Measurements from ENCODE around the gene ATXN1.

Gene ATXN1

DNA sequence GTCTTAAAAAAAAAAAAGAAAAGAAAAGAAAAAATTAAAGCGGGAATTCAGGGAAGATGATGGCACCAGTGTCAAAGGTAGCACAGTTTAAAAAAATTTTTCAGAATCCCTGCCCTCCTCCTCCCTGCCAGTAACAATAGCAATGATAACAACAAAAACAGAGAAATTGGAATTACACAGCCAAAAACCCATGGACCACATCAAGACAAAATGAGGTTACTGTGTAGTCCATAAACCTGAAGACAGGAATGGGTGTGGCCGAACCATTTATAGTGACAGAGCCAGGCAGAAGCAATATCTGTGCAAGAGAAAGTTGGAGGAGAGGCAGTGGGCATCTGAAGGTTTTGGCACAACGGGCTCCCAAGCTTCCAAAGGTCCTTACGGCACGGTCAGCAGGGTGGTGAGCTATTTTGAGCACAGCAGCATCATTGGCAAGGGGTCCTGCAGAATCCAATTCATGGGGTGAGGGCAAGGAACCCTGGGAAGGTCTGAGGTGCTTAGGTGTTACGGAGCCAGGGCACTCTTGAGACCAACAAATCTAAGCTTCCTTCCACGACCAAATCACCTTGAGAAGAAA, 320.5 kb downstream of the ATXN1 start:
- TF ChIP-seq, protein P1, sequence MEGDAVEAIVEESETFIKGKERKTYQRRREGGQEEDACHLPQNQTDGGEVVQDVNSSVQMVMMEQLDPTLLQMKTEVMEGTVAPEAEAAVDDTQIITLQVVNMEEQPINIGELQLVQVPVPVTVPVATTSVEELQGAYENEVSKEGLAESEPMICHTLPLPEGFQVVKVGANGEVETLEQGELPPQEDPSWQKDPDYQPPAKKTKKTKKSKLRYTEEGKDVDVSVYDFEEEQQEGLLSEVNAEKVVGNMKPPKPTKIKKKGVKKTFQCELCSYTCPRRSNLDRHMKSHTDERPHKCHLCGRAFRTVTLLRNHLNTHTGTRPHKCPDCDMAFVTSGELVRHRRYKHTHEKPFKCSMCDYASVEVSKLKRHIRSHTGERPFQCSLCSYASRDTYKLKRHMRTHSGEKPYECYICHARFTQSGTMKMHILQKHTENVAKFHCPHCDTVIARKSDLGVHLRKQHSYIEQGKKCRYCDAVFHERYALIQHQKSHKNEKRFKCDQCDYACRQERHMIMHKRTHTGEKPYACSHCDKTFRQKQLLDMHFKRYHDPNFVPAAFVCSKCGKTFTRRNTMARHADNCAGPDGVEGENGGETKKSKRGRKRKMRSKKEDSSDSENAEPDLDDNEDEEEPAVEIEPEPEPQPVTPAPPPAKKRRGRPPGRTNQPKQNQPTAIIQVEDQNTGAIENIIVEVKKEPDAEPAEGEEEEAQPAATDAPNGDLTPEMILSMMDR (IDR thresholded peaks at IDR 0.05; ENCODE audit: low read depth, low read length), result no peak
- H3K4me3 ChIP-seq (ENCODE audit: low read depth, low read length), result no peak overlapping the region

DNA sequence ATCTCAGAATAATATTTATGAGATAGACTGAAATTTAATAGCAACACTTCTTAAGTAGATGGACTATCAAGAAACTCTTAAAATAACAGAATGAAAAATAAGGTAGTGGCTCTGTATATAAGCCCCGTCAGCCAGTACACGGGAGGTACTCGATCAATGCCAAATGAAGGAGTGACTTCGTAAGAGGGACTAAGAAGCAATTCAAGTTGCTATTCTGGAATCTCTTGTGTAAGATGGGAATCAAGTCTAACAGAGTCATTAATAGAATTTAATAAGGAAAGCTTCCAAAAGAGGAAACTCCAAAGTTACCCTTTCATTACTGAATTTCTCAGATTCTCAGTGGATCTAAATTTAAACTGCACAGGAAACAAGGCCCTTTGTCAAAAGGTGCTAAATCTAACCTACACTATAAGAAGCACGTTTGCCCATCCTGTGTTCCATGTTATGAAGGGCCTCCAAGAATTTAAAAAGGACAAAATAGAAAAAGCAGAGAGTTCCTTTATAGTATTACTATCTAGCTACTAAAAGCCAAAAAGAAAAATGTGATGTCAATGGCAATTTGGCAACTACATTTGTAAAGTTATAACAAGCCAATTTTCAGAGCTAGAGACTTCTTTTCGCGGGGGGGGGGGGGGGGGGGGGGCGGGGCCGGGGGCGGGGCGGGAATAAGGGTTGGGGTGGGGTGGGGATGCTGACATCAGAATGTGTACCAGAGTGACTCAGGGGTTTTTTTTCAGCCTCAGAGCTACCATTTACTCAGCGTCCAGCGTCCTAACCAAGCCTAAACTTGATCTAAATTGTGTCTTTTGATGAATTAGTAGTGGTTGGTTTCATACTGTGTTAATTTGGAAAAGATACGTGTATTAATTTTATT, 322.3 kb downstream of the ATXN1 start:
- TF ChIP-seq, protein P1 (IDR thresholded peaks at IDR 0.05; ENCODE audit: low read depth, low read length), result no peak
- no peak overlapping the region for H3K4me3 ChIP-seq (ENCODE audit: low read depth, low read length)

DNA sequence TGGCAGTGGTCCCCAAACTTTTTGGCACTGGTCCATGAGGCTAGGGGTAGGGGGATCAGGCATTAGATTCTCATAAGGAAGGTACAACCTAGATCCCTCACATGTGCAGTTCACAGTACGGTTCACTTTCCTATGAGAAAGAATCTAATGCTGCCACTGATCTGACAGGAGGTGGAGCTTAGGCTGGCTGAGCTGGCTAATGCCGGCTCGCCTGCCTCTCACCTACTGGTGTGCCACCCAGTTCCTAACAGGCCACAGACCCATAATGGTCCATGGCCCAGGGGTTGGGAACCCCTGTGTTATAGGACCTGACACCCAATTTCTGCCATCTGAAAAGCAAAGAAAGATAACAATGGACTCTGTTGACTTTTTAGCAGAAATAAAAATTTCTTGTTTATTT, 323.3 kb downstream of the ATXN1 start:
- TF ChIP-seq, protein P1 (IDR thresholded peaks at IDR 0.05; ENCODE audit: low read depth, low read length), result no peak
- no peak overlapping the region for H3K4me3 ChIP-seq (ENCODE audit: low read depth, low read length)

DNA sequence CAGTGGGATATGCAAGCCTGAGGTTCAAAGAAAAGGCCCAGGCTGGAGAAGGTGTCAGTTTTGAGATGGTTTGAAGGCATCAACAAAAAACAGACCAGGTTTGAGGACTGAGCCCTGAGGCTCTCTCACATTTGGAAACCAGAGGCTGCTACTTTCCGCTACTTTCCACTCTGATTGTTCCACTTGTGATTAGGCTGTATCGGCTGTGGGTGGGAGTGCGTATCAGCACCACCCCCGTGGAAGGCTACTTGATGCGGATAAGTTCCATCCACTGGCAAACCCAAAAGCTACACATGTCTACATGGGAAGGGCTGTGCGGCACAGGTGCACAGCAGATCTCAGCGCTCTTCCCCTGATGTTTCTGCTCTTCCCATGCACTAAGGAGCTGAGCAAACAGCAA, 324.2 kb downstream of the ATXN1 start:
- TF ChIP-seq, protein P1 (IDR thresholded peaks at IDR 0.05; ENCODE audit: low read depth, low read length), result no peak
- no peak overlapping the region for H3K4me3 ChIP-seq (ENCODE audit: low read depth, low read length)

DNA sequence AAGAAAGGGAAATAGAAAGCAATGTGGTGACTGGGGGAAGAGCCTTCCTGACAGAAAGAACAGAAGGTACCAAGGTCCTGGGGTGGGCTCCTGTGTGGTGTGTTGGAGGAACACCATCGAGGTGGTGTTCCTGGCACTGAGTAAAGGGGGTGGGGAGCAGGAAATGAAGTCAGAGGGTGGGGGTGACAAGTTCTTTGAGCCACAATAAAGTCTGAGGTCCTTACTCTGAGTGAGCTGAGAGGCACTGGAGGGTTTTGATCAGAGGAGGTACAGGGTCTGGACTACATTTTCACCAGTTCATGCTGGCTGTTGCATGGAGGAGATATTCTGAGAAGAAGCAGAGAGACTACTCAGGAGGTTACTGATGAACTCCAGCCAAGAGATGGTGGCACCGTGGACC, 324.7 kb downstream of the ATXN1 start:
- H3K4me3 ChIP-seq (ENCODE audit: low read depth, low read length), result no peak overlapping the region
- TF ChIP-seq, protein P1 (IDR thresholded peaks at IDR 0.05; ENCODE audit: low read depth, low read length), result no peak

DNA sequence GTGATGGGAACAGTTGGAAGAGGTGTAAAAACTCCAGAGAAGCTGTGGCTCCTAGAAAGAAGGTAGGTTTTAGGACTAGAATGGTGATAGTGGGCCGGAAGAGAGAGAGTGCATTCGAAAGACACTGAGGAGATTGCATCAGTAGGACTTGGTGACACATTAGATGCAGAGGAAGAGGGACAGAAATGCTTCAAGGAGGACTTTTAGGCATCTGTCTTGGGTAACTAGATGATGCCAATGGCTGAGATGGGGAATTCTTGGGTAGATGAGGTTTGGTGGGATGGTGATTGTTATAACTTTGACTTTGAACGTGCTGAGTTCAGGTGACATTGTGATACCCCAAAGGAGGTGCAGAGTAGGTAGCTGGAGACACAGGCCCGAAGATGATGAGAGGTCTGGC, 326.4 kb downstream of the ATXN1 start:
- TF ChIP-seq, protein P1 (IDR thresholded peaks at IDR 0.05; ENCODE audit: low read depth, low read length), result no peak
- no peak overlapping the region for H3K4me3 ChIP-seq (ENCODE audit: low read depth, low read length)

DNA sequence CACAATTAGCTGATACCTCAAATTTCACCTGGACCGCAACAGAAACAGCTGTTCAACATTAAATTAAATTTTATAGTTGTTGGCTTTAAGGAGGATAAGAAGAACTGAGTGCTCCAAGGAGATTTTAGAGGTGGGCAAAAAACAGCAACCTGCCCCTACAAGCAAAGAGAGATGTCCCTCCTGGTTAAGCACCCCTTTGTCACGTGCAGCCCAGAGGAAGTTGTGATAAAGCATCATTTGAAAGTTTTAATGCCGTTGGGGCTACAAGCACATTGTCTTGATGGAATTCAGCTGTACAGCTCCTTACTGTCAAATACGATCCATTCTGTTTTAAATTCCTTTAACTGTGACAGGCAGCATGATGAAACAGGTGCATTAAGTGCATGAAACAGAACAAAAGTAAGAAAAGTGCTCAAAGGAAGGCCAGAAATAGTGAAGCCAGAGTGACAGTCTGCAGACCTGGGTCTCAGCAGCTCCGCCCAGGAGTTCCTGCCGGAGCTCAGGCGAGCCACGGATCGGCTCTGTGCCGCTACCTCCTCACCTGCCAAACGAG, 327.8 kb downstream of the ATXN1 start:
- H3K4me3 ChIP-seq (ENCODE audit: low read depth, low read length), result no peak overlapping the region
- TF ChIP-seq, protein P1 (IDR thresholded peaks at IDR 0.05; ENCODE audit: low read depth, low read length), result no peak
